Heart left ventricle (tissue), 16 donors: ENCODE data around the gene LGSN. TPM values are rescaled to one million over a fixed set of nuclear protein-coding genes. Genes with fewer than 3 reads are reported as not detected.
"Not testable (repeated sequence)": the region's sequence is repeated elsewhere in the genome, so short reads cannot be mapped to it uniquely, and the experiment has no call there.

Experiments
- ATAC-seq, 4 donors: fragments of 200-7000 bp; cut with Tn5 transposase; one replicate each; pipeline ENCODE4 v1.9.1; 2020 to 2022; ENCODE audit warnings: moderate library complexity in 4 of 4, mild to moderate bottlenecking in 3 of 4, moderate number of reproducible peaks in 1 of 4
- DNase-seq, 5 donors: peaks; one replicate each; pipeline ENCODE4 v3.0.0-alpha.2; 2020
- H3K27ac ChIP-seq, 12 donors: fragments of 200-600 bp; sonication (generic) in 4 of 12; one replicate each; pipeline versions ENCODE4 v1.5.0 to v1.8.0; 2016 to 2022; ENCODE audit warnings: mild to moderate bottlenecking in 2 of 12
- H3K27me3 ChIP-seq, 9 donors: fragments of 200-600 bp; sonication (generic) in 2 of 9; one replicate each; pipeline versions ENCODE4 v1.5.1 to v1.8.0; 2016 to 2022; ENCODE audit warnings: mild to moderate bottlenecking in 3 of 9
- H3K36me3 ChIP-seq, 9 donors: fragments of 200-600 bp; sonication (generic) in 2 of 9; one replicate each; pipeline versions ENCODE4 v1.5.0 to v1.8.0; 2018 to 2022; ENCODE audit warnings: mild to moderate bottlenecking in 2 of 9
- H3K4me1 ChIP-seq, 12 donors: fragments of 200-600 bp; sonication (generic) in 4 of 12; one replicate each; pipeline versions ENCODE4 v1.5.0 to v1.8.0; 2016 to 2022; ENCODE audit warnings: mild to moderate bottlenecking in 3 of 12
- H3K4me3 ChIP-seq, 12 donors: fragments of 200-600 bp; sonication (generic) in 4 of 12; one replicate each; pipeline versions ENCODE4 v1.5.0 to v1.8.0; 2017 to 2022; ENCODE audit warnings: mild to moderate bottlenecking in 9 of 12, moderate library complexity in 4 of 12
- H3K9me3 ChIP-seq, 12 donors: fragments of 200-600 bp; sonication (generic) in 4 of 12; one replicate each; pipeline versions ENCODE4 v1.5.0 to v1.8.0; 2016 to 2022; ENCODE audit warnings: mild to moderate bottlenecking in 1 of 12
- POLR2A ChIP-seq, 2 donors: fragments of 450-650 bp; IDR thresholded peaks; one replicate each; pipeline ENCODE4 v1.6.1; 2017; ENCODE audit warnings: antibody characterized with exemption in 2 of 2, mild to moderate bottlenecking in 2 of 2, moderate library complexity in 2 of 2
- WGBS, 4 donors: extraction: QIAGEN DNeasy Blood & Tissue Kit in 2 of 4; methylation state at CpG; one replicate each; pipeline versions ENCODE4 v1.1.5 to v1.1.7; 2013 to 2018; 5-methylcytosine and 5-hydroxymethylcytosine counted together
- intact Hi-C, 10 donors: fragments of 100-400 bp; cut with DNase I; formaldehyde crosslinking; loops; one replicate each; pipeline versions ENCODE4 v1.11.1 to v1.14.2; 2022
- polyA plus RNA-seq, 2 donors: library from polyadenylated mRNA; stranded (reverse); fragments of 200-250 nt; gene quantifications; one replicate each; pipeline ENCODE4 v1.2.3, GENCODE V29; 2013
- total RNA-seq, 9 donors: library from RNA; depleted of rRNA in 2 of 9; stranded (reverse); fragments of >200 nt in 2 of 9; fragmentation: NEBNext Ultra II Directional in 3 of 9; extraction: Animal tissue kit (Norgen Biotek cat#: 25700) in 3 of 9; gene quantifications; one replicate each; pipeline versions ENCODE4 v1.1.0 to v1.2.4, GENCODE V29; 2016 to 2023
- TF ChIP-seq, protein P1 (sequence below), 12 donors: fragments of 200-600 bp; sonication (generic) in 4 of 12; IDR thresholded peaks; one replicate each; pipeline versions ENCODE4 v1.5.0 to v1.8.0; 2018 to 2022; ENCODE audit warnings: antibody characterized with exemption in 12 of 12, mild to moderate bottlenecking in 5 of 12
- donor health status: ischemic (EF 13 %, LVEDD 7.1; RV severe dilation, severe dysfunction).
- donor health status: healthy with polysubstance abuse.
- donor health status: DM: no; HTN: yes; CAD: no.
- donor health status: DM: no; HTN: no; CAD: no.
- donor health status: ischemic (EF 25% LVEDD 6.9; RV normal size, moderate dysfunction).
- donor health status: ischemic (EF 25% LVEDD 5.7; RV mildly dilated, moderate dysfunction).
- donor health status: healthy.
- donor health status: DM: yes; HTN: yes; CAD: no.
- donor health status: ischemic (EF 35%, LVEDD 5.7; RV mildly dilated, moderate dysfunction).
- donor health status: nonischemic (EF 11% LVEDD 7.7; RV severe dilation, severe dysfunction).
- donor health status: DM: yes; HTN: yes; CAD: no.
- donor health status: PGD.
- donor health status: ischemic (EF 29% LVEDD 5.4; RV normal size, mild dysfunction).
- donor health status: nonischemic (EF 23%, LVEDD 6.1; RV moderate dilation, normal function).

The LGSN gene
- total and polyA plus RNA-seq, 11 donors, result not detected

DNA sequence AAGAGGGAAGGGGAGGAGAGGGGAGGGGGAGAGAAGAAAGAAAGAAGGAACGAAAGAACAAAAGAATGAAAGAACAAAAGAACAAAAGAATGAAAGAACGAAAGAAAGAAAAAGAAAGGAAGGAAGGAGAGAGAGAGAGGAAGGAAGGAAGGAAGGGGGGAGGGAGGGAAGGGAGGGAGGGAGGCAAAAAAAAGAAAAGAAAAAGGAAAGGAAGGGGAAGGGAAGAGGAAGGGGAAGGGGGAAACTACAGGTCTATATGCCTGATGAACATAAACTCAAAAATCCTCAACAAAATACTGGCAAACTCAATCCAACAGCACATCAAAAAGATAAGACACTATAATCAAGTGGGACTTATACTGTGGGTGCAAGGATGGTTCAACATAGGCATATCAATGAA is 13.7 kb upstream of the LGSN start:
- 59 to 71% (median 65%) methylated on average over 2 of the region's 2 CpGs for WGBS, 4 donors
- H3K4me1 ChIP-seq, result no peaks in the 10 kb centered on the region
- no peak for TF ChIP-seq POLR2A (IDR thresholded peaks at IDR 0.05)
- peaks cover 0 to 5% (median 0%) of the 10 kb centered on the region in 12 donors for H3K9me3 ChIP-seq
- no peaks in the 10 kb centered on the region for H3K36me3 ChIP-seq
- H3K27ac ChIP-seq, result no peak overlapping the region
- intact Hi-C loops, result no loop called here
- no peaks in the 10 kb centered on the region for H3K27me3 ChIP-seq
- H3K4me3 ChIP-seq, result no peak overlapping the region
- no peak for DNase-seq
- ATAC-seq, result no peak

DNA sequence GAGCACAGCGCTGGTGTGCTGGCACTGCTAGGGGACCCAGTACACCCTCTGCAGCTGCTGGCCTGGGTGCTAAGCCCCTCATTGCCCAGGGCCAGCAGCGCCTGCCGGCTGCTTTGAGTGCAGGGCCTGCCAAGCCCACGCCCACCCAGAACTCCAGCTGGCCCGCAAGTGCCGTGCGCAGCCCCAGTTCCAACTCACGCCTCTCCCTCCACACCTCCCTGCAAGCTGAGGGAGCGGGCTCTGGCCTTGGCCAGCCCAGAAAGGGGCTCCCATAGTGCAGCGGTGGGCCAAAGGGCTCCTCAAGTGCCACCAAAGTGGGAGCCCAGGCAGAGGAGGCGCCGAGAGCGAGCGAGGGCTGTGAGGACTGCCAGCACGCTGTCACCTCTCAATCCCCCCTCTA is 6.8 kb upstream of the LGSN start:
- not testable (repeated sequence) for ATAC-seq, H3K27me3 ChIP-seq, H3K4me1 ChIP-seq

DNA sequence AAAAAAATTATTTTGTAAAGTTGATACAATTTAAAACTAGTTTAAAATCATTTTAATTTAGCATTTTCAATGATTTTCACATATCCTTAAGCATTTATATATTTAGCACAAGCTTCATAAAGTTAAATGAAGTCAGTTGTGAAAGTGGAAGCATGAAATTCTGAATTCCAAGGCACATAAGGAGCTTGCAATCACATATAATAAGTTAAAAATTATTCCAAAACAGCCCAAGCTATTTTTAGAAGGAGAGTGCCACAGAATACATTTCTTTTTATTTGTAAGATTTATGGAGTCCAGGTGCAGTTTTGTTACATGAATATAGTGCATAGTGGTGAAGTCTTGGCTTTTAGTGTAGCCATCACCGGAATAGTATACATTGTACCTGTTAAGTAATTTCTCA is 3.2 kb upstream of the LGSN start:
- WGBS, 4 donors, result 89 to 98% (median 93%) methylated on average over 1 of the region's 1 CpG
- Histone ChIP-seq H3K36me3 (no peaks in the 10 kb centered on the region), H3K27ac (no peak overlapping the region), H3K27me3 (peaks cover 0 to 4% (median 0%) of the 10 kb centered on the region in 9 donors), H3K9me3 (peaks cover 0 to 9% (median 0%) of the 10 kb centered on the region in 12 donors), H3K4me3 (no peak overlapping the region), H3K4me1 (no peaks in the 10 kb centered on the region)
- intact Hi-C loops, result no loop called here
- ATAC-seq (no peak), DNase-seq (no peak)
- TF ChIP-seq, protein P1, sequence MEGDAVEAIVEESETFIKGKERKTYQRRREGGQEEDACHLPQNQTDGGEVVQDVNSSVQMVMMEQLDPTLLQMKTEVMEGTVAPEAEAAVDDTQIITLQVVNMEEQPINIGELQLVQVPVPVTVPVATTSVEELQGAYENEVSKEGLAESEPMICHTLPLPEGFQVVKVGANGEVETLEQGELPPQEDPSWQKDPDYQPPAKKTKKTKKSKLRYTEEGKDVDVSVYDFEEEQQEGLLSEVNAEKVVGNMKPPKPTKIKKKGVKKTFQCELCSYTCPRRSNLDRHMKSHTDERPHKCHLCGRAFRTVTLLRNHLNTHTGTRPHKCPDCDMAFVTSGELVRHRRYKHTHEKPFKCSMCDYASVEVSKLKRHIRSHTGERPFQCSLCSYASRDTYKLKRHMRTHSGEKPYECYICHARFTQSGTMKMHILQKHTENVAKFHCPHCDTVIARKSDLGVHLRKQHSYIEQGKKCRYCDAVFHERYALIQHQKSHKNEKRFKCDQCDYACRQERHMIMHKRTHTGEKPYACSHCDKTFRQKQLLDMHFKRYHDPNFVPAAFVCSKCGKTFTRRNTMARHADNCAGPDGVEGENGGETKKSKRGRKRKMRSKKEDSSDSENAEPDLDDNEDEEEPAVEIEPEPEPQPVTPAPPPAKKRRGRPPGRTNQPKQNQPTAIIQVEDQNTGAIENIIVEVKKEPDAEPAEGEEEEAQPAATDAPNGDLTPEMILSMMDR (IDR thresholded peaks at IDR 0.05), result no peak
- no peak for TF ChIP-seq POLR2A (IDR thresholded peaks at IDR 0.05)

More for the DNA sequence above, 6.8 kb upstream of the LGSN start:
- H3K36me3 ChIP-seq, H3K9me3 ChIP-seq, H3K27ac ChIP-seq, H3K4me3 ChIP-seq, intact Hi-C loops, DNase-seq: not testable (repeated sequence)
- 79 to 91% (median 86%) methylated on average over 10 to 15 of the region's 15 CpGs for WGBS, 4 donors

DNA sequence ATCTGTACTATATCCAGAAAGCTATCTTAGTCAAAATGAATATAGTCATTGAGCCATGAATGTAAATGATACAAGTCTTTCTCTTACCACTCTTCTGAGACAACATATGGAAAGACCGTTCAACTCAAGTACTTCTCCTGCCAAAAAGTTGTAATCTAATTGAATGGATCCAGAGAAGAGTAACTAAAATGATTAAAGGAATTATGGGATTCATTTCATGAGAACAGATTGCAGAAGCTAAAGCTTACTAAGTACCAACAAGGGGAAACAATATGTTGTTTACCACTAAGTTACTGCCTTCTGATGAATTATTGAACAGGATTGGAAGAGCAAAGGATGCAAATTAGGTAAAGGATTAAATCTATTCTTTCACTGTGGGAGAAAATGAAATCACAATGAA is 2.0 kb upstream of the LGSN start:
- WGBS, 4 donors, result 71 to 76% (median 75%) methylated on average over 1 of the region's 1 CpG
- intact Hi-C loops, result no loop called here
- Histone ChIP-seq H3K4me1 (no peaks in the 10 kb centered on the region), H3K36me3 (no peaks in the 10 kb centered on the region), H3K27ac (no peak overlapping the region), H3K4me3 (no peak overlapping the region), H3K9me3 (peaks cover 0 to 6% (median 0%) of the 10 kb centered on the region in 12 donors), H3K27me3 (peaks cover 0 to 4% (median 0%) of the 10 kb centered on the region in 9 donors)
- no peak for DNase-seq
- no peak for ATAC-seq
- no peak for TF ChIP-seq POLR2A (IDR thresholded peaks at IDR 0.05)
- TF ChIP-seq, protein P1 (IDR thresholded peaks at IDR 0.05), result no peak

DNA sequence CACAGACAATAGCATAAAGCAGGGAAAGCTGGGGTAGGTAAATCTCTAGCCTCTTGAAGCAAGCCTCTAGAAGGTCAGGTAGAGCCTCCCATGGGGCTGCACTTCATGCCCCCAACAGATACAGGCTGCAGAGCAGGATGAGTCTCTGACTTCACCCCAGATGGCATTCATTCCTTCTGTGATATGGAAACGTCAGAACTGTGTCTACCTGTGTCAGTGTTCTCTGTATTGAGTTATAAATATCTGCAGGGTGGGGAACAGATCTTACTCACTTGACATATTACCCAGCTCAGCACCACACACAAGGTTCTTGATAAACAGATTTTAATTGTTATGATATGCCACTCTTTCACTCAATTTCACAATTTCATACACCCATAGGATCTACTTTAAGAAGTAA is 2.1 kb downstream of the LGSN start:
- no peak for ATAC-seq
- Histone ChIP-seq H3K27ac (no peak overlapping the region), H3K9me3 (no peaks in the 10 kb centered on the region), H3K4me3 (no peak overlapping the region), H3K4me1 (no peaks in the 10 kb centered on the region), H3K27me3 (peaks cover 0 to 4% (median 0%) of the 10 kb centered on the region in 9 donors), H3K36me3 (no peaks in the 10 kb centered on the region)
- no peak for DNase-seq
- WGBS, 4 donors, result 0 to 28% (median 5%) methylated on average over 1 of the region's 1 CpG
- intact Hi-C loops, result no loop called here
- no peak for TF ChIP-seq POLR2A (IDR thresholded peaks at IDR 0.05)
- TF ChIP-seq, protein P1 (IDR thresholded peaks at IDR 0.05), result no peak
